Nucleus accumbens (tissue), 56 donors: ENCODE measurements around the gene RAPH1.

Source experiments
- DNase-seq, 56 donors: peaks; one replicate each; lab custom pipeline; 2025; lab: John Stamatoyannopoulos, UW

Gene RAPH1, protein sequence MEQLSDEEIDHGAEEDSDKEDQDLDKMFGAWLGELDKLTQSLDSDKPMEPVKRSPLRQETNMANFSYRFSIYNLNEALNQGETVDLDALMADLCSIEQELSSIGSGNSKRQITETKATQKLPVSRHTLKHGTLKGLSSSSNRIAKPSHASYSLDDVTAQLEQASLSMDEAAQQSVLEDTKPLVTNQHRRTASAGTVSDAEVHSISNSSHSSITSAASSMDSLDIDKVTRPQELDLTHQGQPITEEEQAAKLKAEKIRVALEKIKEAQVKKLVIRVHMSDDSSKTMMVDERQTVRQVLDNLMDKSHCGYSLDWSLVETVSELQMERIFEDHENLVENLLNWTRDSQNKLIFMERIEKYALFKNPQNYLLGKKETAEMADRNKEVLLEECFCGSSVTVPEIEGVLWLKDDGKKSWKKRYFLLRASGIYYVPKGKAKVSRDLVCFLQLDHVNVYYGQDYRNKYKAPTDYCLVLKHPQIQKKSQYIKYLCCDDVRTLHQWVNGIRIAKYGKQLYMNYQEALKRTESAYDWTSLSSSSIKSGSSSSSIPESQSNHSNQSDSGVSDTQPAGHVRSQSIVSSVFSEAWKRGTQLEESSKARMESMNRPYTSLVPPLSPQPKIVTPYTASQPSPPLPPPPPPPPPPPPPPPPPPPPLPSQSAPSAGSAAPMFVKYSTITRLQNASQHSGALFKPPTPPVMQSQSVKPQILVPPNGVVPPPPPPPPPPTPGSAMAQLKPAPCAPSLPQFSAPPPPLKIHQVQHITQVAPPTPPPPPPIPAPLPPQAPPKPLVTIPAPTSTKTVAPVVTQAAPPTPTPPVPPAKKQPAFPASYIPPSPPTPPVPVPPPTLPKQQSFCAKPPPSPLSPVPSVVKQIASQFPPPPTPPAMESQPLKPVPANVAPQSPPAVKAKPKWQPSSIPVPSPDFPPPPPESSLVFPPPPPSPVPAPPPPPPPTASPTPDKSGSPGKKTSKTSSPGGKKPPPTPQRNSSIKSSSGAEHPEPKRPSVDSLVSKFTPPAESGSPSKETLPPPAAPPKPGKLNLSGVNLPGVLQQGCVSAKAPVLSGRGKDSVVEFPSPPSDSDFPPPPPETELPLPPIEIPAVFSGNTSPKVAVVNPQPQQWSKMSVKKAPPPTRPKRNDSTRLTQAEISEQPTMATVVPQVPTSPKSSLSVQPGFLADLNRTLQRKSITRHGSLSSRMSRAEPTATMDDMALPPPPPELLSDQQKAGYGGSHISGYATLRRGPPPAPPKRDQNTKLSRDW

DNA sequence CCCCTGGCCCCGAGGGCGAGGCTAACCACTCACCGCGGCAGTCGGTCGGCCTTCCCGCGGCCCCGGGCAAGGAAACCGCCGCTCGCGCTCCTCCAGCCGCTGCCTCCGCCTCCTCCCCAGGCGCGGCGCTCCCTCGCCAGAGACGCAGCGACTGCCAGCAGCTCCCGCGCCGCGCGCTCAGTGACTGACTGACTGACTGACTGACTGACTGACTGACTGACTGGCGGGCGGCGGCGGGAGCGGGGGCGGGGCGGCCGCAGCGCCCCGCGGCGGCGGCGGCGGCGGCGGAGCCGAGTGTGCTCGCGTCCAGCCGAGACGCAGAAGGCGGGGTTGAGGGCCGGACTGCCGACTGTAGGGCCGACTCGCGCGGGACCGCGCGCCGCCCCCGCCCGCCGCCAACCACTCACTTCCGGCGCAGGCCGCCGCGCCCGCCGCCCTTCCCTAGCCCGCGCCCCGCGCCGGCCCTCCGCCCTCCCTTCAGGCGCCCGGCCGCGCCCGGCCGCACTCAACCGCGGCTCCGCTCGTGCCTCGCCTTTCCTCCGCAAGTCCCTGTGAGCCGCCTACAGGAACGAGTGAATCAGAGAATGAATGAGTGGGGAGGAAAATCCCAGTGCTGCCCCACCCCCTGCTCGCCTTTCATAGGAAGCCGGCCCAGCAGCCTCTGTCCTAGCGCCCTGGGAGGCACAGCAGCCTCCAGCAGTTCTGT is at the start of gene RAPH1:
Gene RAPH1 (minus strand): TSS at position 224 of the 706 bp plus-strand sequence. CDS start 39,948 bp downstream, outside the sequence.
- peak in 55 of 56 donors; percentile 9 to 84 (median 63) for DNase-seq

DNA sequence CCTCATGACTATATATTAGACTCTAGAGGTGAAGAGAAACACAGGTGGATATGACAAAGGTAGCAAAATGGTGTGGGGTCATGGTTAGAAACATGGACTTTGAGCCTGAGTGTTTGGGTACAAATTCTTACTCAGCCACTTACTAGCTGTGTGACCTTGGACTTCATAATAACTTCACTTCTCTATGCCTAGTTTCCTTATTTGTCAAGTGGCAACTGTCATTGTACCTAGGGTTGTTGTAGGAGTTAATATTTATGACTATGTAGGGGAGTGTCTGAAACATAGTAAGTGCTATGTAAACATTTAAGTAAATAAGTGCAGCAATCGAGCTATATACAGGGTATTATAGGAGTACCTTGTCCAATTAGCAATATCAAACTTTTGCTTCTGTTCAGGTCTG is 49.7 kb upstream of the RAPH1 start:
- no peak for DNase-seq

DNA sequence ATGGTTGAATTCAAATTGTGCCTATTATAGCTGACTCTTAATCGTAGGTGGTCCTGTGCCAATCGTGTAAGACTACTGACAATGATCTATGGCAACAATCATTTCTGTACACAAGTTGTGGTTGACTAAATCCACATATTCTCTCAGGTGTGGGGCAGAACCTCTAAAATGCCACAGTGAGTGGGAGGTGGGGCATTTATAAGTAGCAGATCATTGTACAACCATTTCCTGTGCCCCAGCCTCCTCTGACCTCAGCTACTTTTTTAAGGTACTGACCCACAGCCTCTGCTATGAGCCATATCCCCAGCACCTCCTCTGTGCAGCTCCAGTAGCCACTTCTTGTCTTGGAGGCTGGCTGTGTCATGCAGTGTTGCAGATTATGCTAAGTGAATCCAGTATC is 48.6 kb upstream of the RAPH1 start:
- no peak for DNase-seq

DNA sequence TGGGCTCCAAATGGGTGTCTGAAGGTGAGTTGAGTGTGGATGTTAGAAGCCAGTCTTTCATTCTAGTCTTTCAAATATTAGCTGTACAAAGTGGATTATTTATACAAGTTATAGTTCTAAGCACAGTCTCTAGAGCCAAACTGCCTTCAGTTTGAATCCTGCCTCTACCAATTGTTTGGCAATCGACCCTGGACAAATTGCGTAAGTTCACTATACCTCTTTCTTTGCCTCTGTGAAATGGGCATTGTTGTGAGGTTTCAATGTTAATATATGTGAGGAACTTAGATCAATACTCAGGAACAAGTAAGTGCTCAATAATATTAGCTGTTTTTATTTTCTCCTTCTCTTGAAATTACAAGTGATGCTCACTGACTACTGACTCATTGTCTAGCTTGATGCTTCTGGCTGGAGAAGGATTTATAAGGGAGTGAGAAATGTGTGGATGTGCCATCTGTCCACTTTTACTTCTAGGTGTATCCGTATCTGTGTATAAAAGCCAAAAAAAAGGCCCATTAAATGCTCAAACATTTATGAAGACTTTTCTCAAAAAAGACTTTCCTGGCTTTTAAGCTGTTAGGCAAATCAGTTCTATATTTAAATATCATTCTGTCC is 48.1 kb upstream of the RAPH1 start:
- DNase-seq, result no peak

DNA sequence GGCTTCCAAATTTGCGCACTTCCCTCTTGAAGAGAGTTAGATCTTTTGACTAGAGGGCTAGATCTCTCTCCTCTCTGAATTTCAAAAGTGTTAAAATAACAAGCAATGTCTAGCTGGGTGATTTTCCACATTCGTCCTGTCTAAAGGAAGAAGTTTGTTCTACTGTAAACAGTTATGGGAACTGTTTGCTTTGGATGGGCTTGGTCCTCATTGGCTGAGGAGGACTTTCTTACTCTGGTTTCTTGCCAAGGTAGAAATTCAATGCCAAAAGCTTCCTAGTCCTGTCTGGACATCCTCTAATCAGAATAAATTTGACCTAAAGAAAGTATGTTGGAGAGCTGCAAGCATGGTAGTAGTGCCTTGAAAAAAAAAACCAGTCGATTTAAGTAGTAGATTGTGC is 47.4 kb upstream of the RAPH1 start:
- DNase-seq, result no peak

DNA sequence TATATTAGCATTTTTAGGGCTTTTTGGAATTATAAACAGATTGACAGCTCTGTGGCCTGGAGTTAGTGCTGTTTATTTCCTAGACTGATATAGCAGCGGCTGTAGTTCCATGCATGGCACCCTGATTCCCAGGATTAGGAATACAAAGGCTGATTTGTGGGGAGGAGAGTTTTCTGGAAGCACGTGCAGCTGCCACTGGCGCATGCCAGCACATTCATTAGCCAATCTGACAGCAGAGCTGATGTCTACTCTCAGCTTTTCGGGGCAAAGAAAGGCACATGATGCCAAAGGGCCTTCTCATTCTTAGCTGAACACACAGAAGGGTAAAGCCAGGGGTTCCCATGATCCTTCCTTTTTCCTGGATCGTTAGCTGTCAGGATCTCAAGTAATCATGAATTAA is 45.7 kb upstream of the RAPH1 start:
- peak in 44 of 56 donors; percentile 4 to 78 (median 36) for DNase-seq

DNA sequence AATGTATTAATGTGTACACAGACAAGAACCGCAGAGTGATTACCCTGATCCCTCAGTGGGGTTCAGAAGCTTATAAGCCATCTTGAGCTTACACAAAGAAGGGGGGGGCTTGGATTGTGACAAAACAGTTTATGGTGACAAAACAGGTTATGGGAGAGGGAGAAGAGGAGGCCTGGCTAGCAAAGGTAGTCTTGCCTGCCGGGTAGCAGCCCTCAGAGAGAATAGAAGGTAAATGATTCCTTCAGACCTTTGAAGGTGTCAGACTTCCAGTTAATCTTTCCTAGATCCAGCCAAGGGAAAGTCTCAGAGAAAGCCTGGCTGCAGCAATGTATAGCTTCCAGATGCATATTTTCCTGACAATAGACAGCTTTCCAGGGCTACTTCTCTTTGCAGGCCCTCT is 44.6 kb upstream of the RAPH1 start:
- no peak for DNase-seq

DNA sequence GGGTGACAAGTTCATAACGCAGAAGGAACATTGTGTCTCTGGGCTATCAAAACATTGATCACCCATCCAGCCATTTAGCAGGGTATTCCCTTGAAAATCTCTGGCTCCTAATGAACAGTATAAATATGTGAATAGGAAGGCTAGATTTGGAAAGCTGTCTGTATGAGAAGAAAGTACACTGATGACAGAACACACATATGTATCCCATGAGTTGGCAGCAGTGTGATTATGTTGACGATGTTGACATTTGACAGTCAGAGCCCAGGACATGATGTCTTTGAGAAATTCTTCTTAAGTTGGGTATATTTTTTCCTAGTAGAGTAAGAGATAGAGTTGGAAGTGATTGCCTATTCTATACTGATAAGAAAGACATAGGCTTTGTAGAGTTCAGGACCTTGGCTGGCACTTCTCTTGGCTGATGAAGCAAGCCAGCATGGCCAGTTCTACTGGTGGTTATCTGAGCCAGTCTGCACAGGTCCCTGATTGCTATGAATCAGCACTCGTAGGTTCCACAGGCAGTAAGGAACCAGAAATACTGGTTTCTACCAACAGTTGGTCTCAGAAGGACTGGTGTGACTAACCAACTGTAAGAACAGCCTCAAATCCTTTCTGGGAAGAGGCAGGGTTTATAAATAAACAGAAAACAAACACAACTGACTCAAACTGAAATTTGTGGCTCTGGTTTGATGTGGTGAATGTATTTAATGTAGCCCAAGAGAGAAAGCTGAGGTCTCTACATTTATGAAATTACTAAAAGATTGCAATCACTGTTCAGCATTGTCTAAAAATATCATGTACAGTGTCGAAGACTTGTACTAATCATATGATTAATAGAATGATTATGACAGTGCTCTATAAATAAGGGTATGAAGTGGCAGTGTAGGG is 43.9 kb upstream of the RAPH1 start:
- no peak for DNase-seq

DNA sequence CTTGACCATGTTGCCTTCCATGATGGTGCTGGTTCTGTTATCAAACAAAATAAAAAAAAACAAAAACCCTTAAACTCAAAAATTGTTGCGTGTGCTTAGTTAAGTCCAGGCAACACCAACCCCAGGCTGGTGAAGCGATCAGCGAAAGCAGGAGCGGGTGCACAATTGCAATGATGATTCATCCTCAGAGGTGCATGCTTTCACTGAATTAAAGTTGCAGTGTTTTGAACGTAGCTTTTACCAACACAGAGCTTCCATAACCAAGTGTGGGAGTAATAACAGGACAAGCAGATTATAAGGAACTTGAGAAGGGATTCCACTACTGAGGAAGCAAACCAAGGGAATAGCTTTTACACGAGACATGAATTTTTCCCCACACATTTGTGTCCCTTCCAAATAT is 39.7 kb upstream of the RAPH1 start:
- no peak for DNase-seq

DNA sequence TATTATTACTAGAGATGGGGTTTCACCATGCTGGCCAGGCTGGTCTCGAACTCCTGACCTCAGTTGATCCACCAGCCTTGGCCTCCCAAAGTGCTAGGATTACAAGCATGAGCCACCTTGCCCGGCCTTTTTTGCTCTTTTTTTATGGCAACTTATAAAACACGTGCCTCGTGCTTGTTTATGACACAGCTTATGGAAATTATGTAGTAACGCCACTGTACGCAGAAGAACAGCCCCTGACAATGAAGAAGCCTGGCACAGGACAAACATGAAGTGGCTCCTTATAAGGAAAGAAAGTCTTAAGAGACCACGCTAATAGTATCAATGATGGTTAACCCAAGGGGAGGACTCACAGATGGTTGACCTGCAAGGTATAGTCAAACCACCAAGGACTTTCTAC is 37.2 kb upstream of the RAPH1 start:
- no peak for DNase-seq

DNA sequence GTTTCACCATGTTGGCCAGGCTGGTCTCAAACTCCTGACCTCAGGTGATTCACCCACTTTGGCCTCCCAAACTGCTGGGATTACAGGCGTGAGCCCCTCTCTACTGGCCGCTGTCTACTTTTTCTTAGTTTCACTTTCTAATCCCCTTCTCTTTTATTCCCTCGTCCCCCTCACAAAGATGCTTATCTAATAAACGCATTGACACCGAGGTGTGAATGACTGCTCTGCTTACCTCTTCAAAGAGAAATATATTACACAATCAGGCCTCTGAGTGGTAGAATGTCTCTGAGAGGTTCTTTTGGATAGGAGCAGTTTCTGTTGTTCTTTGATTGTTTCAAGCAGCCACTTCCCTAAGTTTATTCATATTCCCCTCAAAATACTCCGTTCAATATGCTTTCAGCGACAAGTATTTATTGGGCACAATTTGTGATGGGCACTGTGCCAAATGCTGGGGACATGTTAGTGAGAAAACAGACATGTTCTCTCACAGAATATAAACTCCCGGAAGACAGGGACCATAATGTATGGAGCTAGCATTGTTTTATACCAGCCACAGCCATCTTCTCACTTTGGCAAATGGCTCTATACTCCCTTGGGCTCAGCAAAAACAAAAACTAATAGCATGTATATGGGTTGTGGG is 34.7 kb upstream of the RAPH1 start:
- no peak for DNase-seq

DNA sequence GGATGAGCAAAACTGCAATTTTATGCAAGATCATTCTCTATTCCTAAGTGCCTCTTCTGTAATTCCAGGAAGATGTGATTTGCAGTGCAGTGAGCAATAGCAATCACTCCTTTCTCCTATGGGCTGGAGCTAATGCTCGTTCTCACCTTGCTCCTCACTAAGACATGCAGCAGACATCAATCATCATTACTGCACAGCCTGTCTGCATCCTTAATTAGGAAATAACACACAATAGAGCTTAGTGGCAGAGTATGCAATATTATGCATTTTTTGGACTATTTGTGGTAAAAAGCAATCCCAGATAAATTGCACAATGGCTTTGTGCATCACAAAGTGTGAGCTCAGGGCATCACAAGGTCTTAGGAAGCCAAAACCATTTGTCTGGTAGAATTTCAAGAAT is 32.6 kb upstream of the RAPH1 start:
- DNase-seq, result no peak

DNA sequence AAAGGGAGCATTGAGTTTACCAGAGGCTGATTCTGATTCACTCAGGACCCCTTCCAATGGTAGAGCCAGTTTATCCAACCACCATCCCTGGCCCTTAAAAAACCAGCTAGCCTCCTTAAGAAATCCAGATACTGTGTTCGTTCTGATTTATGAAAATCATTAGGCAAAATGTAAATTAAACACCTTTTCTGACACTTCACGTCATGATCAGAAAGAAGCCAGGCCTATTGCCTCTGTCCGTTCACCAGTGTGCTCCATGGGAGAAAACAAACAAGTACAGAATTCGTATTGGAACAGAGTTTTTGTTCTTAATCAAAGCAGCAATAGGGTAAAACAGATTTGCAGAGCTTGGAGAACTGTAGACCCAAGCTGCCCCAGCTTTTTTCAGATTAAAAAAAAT is 31.1 kb upstream of the RAPH1 start:
- no peak for DNase-seq

DNA sequence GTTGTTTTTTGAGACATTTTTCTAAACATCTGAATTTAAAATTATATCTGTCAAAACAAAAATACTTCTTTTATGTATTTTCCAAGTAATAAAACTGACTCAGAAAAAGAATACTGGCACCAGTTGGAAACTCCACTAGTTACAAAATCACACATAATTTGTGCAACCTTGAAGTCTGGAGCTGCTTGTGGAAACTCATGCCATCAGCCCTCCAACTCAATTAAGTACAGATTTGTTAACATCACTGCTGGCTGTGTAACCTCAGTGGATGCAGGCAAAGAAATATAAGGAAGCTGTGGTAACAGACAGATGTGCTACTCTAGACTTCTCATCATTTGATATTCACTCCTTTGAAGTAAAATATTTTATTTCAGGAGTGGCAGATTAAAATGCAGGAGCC is 30.0 kb upstream of the RAPH1 start:
- no peak for DNase-seq

DNA sequence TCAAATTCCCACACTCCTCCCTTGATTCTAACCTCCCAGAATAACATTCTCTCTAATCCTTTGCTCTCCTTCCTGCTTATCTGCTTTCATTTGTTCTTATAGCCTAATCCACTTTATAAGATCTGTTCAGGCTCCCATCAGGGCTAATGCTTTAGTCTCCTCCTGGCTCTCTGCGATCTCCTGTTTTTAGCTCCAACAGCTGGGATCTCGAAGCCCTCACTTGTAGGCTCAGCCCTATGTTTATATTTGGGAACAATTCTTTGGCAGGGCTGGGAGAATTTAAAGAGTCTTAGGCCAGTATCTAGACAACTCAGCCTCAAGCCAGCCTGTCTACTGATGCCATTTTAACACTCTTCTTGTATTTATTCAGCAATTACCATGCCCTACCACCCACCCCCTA is 27.2 kb upstream of the RAPH1 start:
- no peak for DNase-seq

DNA sequence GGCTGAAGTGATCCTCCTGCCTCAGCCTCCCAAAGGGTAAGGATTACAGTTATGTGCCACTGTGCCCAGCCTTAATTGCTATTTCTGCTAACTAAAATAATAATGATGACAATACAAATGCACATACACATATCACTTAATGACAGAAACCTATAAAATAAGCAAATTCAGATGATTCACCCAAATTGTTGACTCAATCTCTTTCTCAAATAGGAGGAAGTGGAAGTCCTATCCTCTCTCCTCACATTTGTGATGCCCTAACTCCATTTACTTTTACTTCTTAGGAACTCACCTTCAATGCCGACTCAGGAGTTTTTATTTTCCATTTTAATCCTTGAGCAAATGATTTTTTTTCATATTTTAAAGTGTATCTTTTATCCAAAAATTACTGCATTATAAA is 24.5 kb upstream of the RAPH1 start:
- DNase-seq, result no peak

DNA sequence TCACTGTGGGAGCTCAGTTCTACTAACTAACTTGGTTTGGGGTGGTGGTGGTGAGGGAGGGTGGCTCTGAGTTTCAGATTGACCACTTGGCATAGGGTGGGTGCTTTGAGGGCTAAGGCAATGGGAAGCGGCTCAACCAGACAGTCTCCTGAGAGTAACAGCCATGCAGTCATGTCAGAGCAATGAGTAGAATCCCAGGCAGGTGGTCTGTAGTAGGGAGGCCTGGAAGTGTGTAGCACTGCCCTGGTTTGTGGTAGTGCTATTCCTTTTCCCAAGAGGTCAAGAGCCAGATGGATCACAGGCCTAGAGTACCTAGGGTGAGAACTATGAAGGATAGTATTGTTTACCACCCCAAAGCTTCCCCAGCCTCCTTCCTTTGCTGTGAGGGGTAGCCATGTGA is 18.7 kb upstream of the RAPH1 start:
- DNase-seq, result no peak

DNA sequence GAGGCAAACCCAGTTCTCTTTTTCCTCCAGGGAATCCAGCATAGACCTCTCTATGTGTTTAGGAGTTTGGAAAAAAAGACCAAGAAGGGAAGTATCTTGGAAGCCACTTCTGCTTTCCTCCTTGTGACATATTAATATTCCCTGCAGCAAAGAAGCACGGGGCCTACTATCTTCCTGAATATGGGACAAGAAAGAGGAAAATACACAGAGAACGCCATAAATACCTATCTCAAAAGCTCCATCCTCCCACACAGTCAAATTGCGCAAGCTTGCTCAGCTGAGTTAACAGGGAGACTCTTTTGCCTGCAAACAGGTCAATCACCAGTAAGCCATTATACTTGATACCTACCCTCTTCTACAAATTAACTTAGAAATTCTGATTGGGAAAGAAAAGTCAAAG is 16.7 kb upstream of the RAPH1 start:
- no peak for DNase-seq
